Left ventricle myocardium inferior (tissue), 1 donor: ENCODE results near the gene ZNF593OS. TPM values are rescaled to one million over a fixed set of nuclear protein-coding genes. Genes with fewer than 3 reads are reported as not detected.

Experiments
- DNase-seq: peaks from one replicate; pipeline ENCODE4 v3.0.0-alpha.2; 2020
- H3K27ac ChIP-seq: fragments of 200-600 bp; replicated peaks from 2 replicates; pipeline ENCODE4 v1.8.0; 2021
- H3K27me3 ChIP-seq: fragments of 200-600 bp; 2 replicates; pipeline ENCODE4 v1.8.0; 2021; ENCODE audit warnings: low read depth
- H3K36me3 ChIP-seq: fragments of 200-600 bp; 2 replicates; pipeline ENCODE4 v1.8.0; 2021
- H3K4me1 ChIP-seq: fragments of 200-600 bp; 2 replicates; pipeline ENCODE4 v1.8.0; 2021
- H3K4me3 ChIP-seq: fragments of 200-600 bp; 2 replicates; pipeline ENCODE4 v1.8.0; 2021; ENCODE audit warnings: mild to moderate bottlenecking, moderate library complexity
- H3K9me3 ChIP-seq: fragments of 200-600 bp; replicated peaks from 2 replicates; pipeline ENCODE4 v1.8.0; 2021
- CTCF ChIP-seq: fragments of 200-600 bp; IDR thresholded peaks from 2 replicates; pipeline ENCODE4 v1.8.0; 2021; ENCODE audit warnings: antibody characterized with exemption, mild to moderate bottlenecking, borderline replicate concordance
- intact Hi-C: fragments of 100-400 bp; cut with micrococcal nuclease; formaldehyde crosslinking; loops from one replicate; pipeline ENCODE4 v1.11.0; 2022
- total RNA-seq: library from RNA; stranded (reverse); fragmentation: NEBNext Ultra II Directional; extraction: Animal tissue kit (Norgen Biotek cat#: 25700); gene quantifications from one replicate; pipeline ENCODE4 v1.2.1, GENCODE V29; 2021
- donor health status: DM: no; HTN: yes; CAD: no; lungs with severe emphysema.

The ZNF593OS gene
- total RNA-seq, 1 donor from 2014 or later, result not detected

GRCh38 chr1:26127235-26128163 is 44.1 kb downstream of the ZNF593OS start:
- peak overlapping the region; percentile 20 for H3K4me3 ChIP-seq
- H3K36me3 ChIP-seq, result peaks cover 3% of the 10 kb centered on the region
- H3K4me1 ChIP-seq, result peaks cover 48% of the 10 kb centered on the region
- H3K27me3 ChIP-seq, result no peaks in the 10 kb centered on the region
- intact Hi-C loops, result no loop called here
- no peak for DNase-seq
- H3K27ac ChIP-seq, result peak overlapping the region; percentile 54
- no peak for TF ChIP-seq CTCF
- H3K9me3 ChIP-seq, result no peaks in the 10 kb centered on the region

- intact Hi-C loops, result no loop called here
- H3K36me3 ChIP-seq, result peaks cover 8% of the 10 kb centered on the region
- no peak for TF ChIP-seq CTCF
- peaks cover 57% of the 10 kb centered on the region for H3K4me1 ChIP-seq
- no peak overlapping the region for H3K4me3 ChIP-seq
- peak overlapping the region; percentile 54 for H3K27ac ChIP-seq
- H3K9me3 ChIP-seq, result no peaks in the 10 kb centered on the region
- H3K27me3 ChIP-seq, result no peaks in the 10 kb centered on the region
- DNase-seq, result no peak
Observed at GRCh38 chr1:26126321-26127084, 45.1 kb downstream of the ZNF593OS start.

- H3K27ac ChIP-seq, result peak overlapping the region; percentile 54
- peaks cover 8% of the 10 kb centered on the region for H3K36me3 ChIP-seq
- no peak overlapping the region for H3K4me3 ChIP-seq
- peaks cover 62% of the 10 kb centered on the region for H3K4me1 ChIP-seq
- TF ChIP-seq CTCF, result no peak
- H3K9me3 ChIP-seq, result no peaks in the 10 kb centered on the region
- intact Hi-C loops, result no loop called here
- DNase-seq, result no peak
- H3K27me3 ChIP-seq, result no peaks in the 10 kb centered on the region
Observed at GRCh38 chr1:26125946-26126320, 45.7 kb downstream of the ZNF593OS start.

- peaks cover 62% of the 10 kb centered on the region for H3K4me1 ChIP-seq
- no peak for DNase-seq
- H3K36me3 ChIP-seq, result peaks cover 11% of the 10 kb centered on the region
- no peak for TF ChIP-seq CTCF
- no peaks in the 10 kb centered on the region for H3K27me3 ChIP-seq
- H3K4me3 ChIP-seq, result no peak overlapping the region
- no peaks in the 10 kb centered on the region for H3K9me3 ChIP-seq
- H3K27ac ChIP-seq, result no peak overlapping the region
- intact Hi-C loops, result no loop called here
Observed at GRCh38 chr1:26125382-26125781, 46.2 kb downstream of the ZNF593OS start.

GRCh38 chr1:26124418-26125331 is 47.0 kb downstream of the ZNF593OS start:
- Histone ChIP-seq H3K27ac (peak overlapping the region; percentile 65), H3K4me1 (peaks cover 67% of the 10 kb centered on the region), H3K9me3 (no peaks in the 10 kb centered on the region), H3K36me3 (peaks cover 15% of the 10 kb centered on the region), H3K4me3 (no peak overlapping the region), H3K27me3 (no peaks in the 10 kb centered on the region)
- TF ChIP-seq CTCF, result no peak
- intact Hi-C loops, result no loop called here
- DNase-seq, result no peak
